ENCODE results near the gene PTPN14. TPM values are rescaled to one million over a fixed set of nuclear protein-coding genes. Genes with fewer than 3 reads are reported as not detected.
A peak's percentile ranks its signal among the peaks of the same experiment; 100 is the strongest.

PTPN14 gene
- total RNA-seq, 1 experiment from 2014 or later: 76.4 TPM

DNA sequence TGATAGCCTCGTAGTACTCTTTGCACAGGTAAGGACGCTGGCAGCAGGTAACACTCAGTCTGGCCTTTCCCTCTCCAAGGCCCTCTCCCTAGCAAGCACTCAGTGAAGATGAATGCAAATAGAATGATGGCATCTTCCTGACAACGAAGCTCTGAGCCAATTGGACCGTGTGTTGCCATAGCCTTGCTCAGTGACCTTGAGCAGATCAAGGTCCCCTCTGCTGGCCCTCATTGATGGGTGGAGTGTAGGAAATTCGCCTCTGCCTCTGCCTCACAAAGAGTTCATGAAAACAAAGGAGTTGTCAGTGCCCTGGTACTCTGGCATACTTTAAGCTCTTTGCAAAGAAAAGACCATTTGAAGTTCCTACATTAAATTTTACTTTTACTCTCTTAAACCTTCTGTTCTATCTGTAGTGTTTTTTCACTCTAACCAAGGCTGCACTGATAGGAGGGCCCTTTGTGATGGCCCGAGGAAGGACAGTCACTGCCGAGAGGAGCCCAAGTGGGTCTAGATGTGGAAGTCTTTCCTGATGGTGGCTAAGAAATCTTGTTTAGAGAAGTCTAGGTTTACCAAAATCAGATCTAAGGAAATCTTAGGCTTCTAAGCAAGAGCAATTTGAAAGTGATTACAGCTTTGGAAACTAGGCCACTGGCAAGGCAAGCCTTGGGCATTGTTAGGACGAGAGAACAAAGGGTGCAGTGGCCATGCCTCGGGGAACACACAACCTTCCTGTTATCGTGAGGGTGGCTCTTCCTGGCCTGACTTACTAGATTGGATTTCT lies 232.3 kb downstream of the PTPN14 start:
- H3K27ac ChIP-seq (ENCODE audit: insufficient read length, low read depth, low read length): no peak overlapping the region
- H3K18ac ChIP-seq (ENCODE audit: insufficient read length, low read depth, low read length): no peak overlapping the region
- no peak overlapping the region for H4K91ac ChIP-seq (ENCODE audit: insufficient read length, low read depth, low read length)
- no peak overlapping the region for H3K23ac ChIP-seq (ENCODE audit: insufficient read length, low read depth, low read length)
- no peaks in the 10 kb centered on the region for H4K20me1 ChIP-seq (ENCODE audit: control insufficient read depth, insufficient read depth, insufficient read length)
- Mint-ChIP-seq H3K9me3 (no peaks in the 10 kb centered on the region; a peak in 1 of 5 replicates), H3K36me3 (ENCODE audit: insufficient read depth in 1 of 3, low read depth in 3 of 3) (peaks cover 0 to 3% (median 0%) of the 10 kb centered on the region in 3 experiments; a peak in 2 of 7 replicates), H3K27me3 (ENCODE audit: low read depth) (peaks cover 57% of the 10 kb centered on the region), H3K4me3 (peak overlapping the region in 1 of 2 experiments; percentile 39; a peak in 2 of 5 replicates), H3K27ac (peak overlapping the region in 1 of 3 experiments; percentile 60; a peak in 1 of 7 replicates), H3K4me1 (peaks cover 50 to 54% of the 10 kb centered on the region in 2 experiments)
- H3K4me1 ChIP-seq (ENCODE audit: insufficient read depth, low read length): peaks cover 11% of the 10 kb centered on the region; the same call in 1 of the 2 replicates
- no peak overlapping the region for H4K8ac ChIP-seq (replicated peaks; ENCODE audit: insufficient read length, low read depth, low read length)
- no peak overlapping the region for H2AK5ac ChIP-seq (ENCODE audit: insufficient read length, low read length)
- H3K56ac ChIP-seq (ENCODE audit: insufficient read length, low read depth, low read length): no peak overlapping the region
- H2BK15ac ChIP-seq (ENCODE audit: low read depth, low read length): no peak overlapping the region
- no peak overlapping the region for H3K4me2 ChIP-seq (ENCODE audit: insufficient read depth, insufficient read length, low read length)
- H3K79me1 ChIP-seq (ENCODE audit: insufficient read depth, low read depth, low read length, poor library complexity, severe bottlenecking): no peaks in the 10 kb centered on the region
- no peak overlapping the region for H3T11ph ChIP-seq (ENCODE audit: low read length)
- H2BK20ac ChIP-seq (ENCODE audit: low read depth, low read length, poor library complexity, severe bottlenecking): no peak overlapping the region
- TF ChIP-seq, protein P1, sequence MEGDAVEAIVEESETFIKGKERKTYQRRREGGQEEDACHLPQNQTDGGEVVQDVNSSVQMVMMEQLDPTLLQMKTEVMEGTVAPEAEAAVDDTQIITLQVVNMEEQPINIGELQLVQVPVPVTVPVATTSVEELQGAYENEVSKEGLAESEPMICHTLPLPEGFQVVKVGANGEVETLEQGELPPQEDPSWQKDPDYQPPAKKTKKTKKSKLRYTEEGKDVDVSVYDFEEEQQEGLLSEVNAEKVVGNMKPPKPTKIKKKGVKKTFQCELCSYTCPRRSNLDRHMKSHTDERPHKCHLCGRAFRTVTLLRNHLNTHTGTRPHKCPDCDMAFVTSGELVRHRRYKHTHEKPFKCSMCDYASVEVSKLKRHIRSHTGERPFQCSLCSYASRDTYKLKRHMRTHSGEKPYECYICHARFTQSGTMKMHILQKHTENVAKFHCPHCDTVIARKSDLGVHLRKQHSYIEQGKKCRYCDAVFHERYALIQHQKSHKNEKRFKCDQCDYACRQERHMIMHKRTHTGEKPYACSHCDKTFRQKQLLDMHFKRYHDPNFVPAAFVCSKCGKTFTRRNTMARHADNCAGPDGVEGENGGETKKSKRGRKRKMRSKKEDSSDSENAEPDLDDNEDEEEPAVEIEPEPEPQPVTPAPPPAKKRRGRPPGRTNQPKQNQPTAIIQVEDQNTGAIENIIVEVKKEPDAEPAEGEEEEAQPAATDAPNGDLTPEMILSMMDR (conservative IDR thresholded peaks at IDR 0.05): no peak
- H3K23me2 ChIP-seq (ENCODE audit: insufficient read length, low read depth, low read length, poor library complexity, severe bottlenecking): no peaks in the 10 kb centered on the region
- WGBS (ENCODE audit: extremely low coverage, insufficient read length, low lambda C conversion rate): no CpG with 5 or more reads among the region's 10 CpGs
- no peaks in the 10 kb centered on the region for H3K9me3 ChIP-seq (ENCODE audit: control insufficient read depth, low read depth, low read length)
- peaks cover 24% of the 10 kb centered on the region for H3K27me3 ChIP-seq (ENCODE audit: insufficient read depth, low read length)
- H2BK120ac ChIP-seq (ENCODE audit: low read depth, low read length, poor library complexity, severe bottlenecking): no peak overlapping the region
- DNase-seq: no peak
- no peaks in the 10 kb centered on the region for H3K79me2 ChIP-seq (ENCODE audit: insufficient read depth, low read length)
- no peak overlapping the region for H2AFZ ChIP-seq (ENCODE audit: low read length)
- H3K4ac ChIP-seq (ENCODE audit: low read depth, low read length): no peak overlapping the region
- H2BK5ac ChIP-seq (ENCODE audit: insufficient read length, low read length): no peak overlapping the region
- H3K14ac ChIP-seq (ENCODE audit: insufficient read depth, low read length): no peak overlapping the region
- no peak overlapping the region for H2BK12ac ChIP-seq (ENCODE audit: insufficient read length, low read depth, low read length)
- no peak overlapping the region for H4K5ac ChIP-seq (ENCODE audit: insufficient read length, low read depth, low read length)
- no peak overlapping the region for H3K9ac ChIP-seq (ENCODE audit: extremely low read depth, insufficient read length, low read length)
